KG1 (cell line): ENCODE measurements around the gene DMRT3.

Source experiments
- DNase-seq: peaks from one replicate; lab custom pipeline; 2025; lab: John Stamatoyannopoulos, UW

Gene DMRT3

GRCh38 chr9:976258-976942, at the start of gene DMRT3:
Gene DMRT3 (plus strand): TSS chr9:976655. CDS start chr9:977002, 347 bp downstream.
- DNase-seq: no peak

GRCh38 chr9:926976-927375, 49.5 kb upstream of the DMRT3 start:
- DNase-seq: no peak

- no peak for DNase-seq
These were observed 48.0 kb upstream of the DMRT3 start for GRCh38 chr9:928363-929042.

GRCh38 chr9:929719-930118, 46.7 kb upstream of the DMRT3 start:
- no peak for DNase-seq

GRCh38 chr9:933356-933755, 43.1 kb upstream of the DMRT3 start:
- no peak for DNase-seq

GRCh38 chr9:935348-935965, 41.0 kb upstream of the DMRT3 start:
- no peak for DNase-seq

- DNase-seq: no peak
These were observed 33.5 kb upstream of the DMRT3 start for GRCh38 chr9:942805-943580.

- DNase-seq: no peak
These were observed 28.5 kb upstream of the DMRT3 start for GRCh38 chr9:947985-948384.

GRCh38 chr9:948497-948896, 28.0 kb upstream of the DMRT3 start:
- no peak for DNase-seq

GRCh38 chr9:950139-950538, 26.3 kb upstream of the DMRT3 start:
- DNase-seq: no peak

GRCh38 chr9:952546-952945, 23.9 kb upstream of the DMRT3 start:
- DNase-seq: no peak

GRCh38 chr9:959105-959504, 17.4 kb upstream of the DMRT3 start:
- DNase-seq: no peak

GRCh38 chr9:959914-960313, 16.5 kb upstream of the DMRT3 start:
- no peak for DNase-seq

- DNase-seq: no peak
These were observed 14.4 kb upstream of the DMRT3 start for GRCh38 chr9:962023-962422.

- no peak for DNase-seq
These were observed 11.0 kb upstream of the DMRT3 start for GRCh38 chr9:965497-965896.

- no peak for DNase-seq
These were observed 9.6 kb upstream of the DMRT3 start for GRCh38 chr9:966870-967269.

- no peak for DNase-seq
These were observed 9.0 kb upstream of the DMRT3 start for GRCh38 chr9:967436-967835.

GRCh38 chr9:967903-968641, 8.4 kb upstream of the DMRT3 start:
- no peak for DNase-seq

- DNase-seq: no peak
These were observed 6.9 kb upstream of the DMRT3 start for GRCh38 chr9:969310-970150.

- no peak for DNase-seq
These were observed 6.1 kb upstream of the DMRT3 start for GRCh38 chr9:970151-970996.
